HuH-7 (cell line): ENCODE measurements around the gene STK11.

Experiments used
- DNase-seq: peaks from one replicate; pipeline ENCODE4 v3.0.0; 2011; ENCODE audit warnings: low spot score

The STK11 gene

DNA sequence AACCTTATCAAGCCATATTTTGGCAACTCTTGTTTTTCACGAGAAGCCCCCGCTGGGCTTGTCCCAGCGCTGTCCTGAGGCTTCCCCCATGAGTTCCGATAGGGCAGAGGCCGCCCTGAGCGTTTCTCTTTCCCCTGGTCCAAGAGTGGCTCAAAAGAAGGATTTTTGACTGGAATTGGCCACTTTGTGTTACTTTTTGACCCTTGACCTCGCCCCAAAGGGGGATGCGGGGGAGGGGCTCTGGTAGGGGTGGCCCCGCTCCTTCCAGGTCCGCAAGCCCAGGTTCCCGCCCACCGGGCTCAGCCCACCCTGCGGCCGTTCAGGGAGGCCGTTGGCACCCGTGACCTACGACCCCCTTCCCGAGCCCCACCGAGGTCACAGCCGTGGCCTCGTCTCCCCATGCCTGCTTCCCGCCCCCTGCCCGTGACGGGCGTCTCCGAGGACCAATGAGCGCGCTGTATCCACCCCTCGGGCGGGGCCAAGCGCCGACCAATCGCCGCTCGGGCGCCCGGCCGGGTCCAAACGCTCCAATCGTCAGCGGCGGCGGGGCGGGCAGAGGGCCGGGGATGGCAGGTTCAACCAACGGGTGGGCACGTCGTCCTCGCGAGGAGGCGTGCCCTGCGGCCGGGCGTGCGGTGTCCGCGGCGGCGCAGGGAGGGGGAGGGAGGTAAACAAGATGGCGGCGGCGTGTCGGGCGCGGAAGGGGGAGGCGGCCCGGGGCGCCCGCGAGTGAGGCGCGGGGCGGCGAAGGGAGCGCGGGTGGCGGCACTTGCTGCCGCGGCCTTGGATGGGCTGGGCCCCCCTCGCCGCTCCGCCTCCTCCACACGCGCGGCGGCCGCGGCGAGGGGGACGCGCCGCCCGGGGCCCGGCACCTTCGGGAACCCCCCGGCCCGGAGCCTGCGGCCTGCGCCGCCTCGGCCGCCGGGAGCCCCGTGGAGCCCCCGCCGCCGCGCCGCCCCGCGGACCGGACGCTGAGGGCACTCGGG lies at the start of gene STK11:
STK11 (plus strand) TSS at position 665 of the 986 bp plus-strand sequence. CDS start 1,136 bp downstream, outside the sequence.
- peak; percentile 100 for DNase-seq

DNA sequence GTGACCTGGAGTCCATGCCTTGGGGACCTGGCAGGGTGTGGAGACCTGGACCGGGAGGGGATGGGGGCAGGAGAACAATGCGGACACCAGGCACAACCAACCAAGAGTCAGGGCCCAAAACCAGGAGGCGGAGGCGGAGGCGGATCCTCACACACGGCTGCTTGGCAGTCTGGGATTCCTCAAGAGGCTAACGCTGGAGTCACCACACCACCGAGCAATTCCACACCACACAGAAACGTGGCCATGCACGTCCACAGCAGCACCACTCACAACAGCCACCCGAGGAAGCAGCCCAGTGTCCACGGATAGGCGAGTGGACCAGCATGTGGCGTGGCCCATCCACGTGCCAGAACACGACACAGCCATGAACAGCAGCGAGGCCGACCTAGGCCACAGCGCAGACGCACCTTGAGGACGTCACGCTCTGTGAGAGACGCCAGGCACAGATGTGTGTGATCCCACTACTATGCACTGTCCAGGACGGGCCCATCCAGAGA lies 49.2 kb upstream of the STK11 start:
- no peak for DNase-seq

DNA sequence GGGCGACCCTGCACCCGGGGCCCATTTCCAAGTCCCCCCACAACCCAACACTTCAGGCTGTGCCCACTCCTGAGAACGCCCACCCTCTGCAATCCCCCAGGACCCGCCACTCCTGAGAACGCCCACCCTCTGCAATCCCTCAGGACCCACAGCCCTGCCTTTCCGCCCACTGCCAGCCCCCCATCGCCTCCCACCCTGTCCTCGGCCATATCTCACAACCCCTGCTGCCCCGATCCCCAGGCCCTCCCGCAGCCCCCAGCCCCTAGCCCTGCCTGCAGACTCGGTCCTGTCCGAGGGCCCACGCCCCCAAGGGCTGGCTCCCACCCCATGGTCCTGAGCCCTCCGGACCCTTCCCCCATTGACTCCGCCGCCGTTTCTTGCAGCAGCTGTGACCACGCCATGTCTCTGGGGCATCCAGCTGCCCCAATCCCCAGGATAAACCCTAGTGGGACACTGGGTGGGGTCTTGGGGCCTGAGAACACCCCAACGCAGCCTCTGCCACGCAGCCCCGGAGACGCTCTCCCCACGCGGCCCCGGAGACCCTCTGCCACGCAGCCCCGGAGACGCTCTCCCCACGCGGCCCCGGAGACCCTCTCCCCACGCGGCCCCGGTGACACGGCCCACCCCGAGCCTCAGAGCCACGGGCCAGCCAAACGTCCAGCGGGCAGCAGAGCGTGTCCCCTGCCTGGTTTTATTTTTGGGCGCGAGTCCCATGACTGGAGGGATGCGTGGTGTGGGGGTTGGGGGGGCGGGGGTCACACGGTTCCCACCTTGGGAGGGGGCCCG lies 48.6 kb upstream of the STK11 start:
- no peak for DNase-seq

GRCh38 chr19:1157931-1158884 lies 47.4 kb upstream of the STK11 start:
- no peak for DNase-seq

DNA sequence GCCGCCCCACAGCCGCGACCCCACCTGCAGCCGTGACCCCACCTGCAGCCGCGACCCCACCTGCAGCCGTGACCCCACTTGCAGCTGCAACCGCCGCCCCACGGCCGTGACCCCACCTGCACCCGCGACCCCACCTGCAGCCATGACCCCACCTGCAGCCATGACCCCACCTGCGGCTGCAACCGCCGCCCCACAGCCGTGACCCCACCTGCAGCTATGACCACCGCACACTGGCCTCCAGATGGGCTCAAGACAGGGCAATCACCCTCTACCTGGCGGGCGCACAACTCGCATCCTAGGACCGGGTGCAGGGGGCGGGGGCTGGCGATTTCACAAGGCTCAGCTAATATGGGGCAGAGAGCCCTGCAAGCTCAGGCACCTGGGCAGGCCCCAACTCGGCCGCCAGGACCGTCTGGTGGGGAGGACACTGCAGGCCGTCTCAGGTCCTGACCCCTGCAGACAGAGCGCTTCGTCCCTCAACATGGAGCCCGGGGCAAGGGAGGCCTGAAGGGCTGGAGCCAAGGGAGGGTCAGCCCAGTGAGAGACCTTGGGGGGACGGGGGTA lies 46.6 kb upstream of the STK11 start:
- DNase-seq = no peak

- no peak for DNase-seq
Measured at GRCh38 chr19:1159864-1160595, 45.5 kb upstream of the STK11 start.

DNA sequence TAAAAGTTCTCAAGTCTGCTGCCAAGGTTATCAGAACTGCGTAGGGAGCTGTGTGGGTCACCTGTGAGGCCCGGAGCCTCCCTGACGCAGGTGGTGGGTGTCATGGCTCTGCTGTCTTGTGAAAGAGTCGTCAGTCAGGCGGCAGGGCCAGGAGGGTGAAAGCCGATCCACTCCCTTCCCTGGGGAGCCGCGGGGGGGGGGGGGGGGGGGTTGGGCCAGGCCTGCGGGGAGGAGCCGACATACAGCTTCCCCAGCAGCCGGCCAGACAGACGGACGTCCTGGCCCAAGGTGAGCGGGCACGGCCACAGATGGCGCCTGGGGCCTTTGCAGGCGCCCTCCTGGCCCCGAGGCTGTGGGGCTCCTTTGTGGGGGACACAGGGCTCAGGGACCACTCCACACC lies 43.9 kb upstream of the STK11 start:
- no peak for DNase-seq

DNA sequence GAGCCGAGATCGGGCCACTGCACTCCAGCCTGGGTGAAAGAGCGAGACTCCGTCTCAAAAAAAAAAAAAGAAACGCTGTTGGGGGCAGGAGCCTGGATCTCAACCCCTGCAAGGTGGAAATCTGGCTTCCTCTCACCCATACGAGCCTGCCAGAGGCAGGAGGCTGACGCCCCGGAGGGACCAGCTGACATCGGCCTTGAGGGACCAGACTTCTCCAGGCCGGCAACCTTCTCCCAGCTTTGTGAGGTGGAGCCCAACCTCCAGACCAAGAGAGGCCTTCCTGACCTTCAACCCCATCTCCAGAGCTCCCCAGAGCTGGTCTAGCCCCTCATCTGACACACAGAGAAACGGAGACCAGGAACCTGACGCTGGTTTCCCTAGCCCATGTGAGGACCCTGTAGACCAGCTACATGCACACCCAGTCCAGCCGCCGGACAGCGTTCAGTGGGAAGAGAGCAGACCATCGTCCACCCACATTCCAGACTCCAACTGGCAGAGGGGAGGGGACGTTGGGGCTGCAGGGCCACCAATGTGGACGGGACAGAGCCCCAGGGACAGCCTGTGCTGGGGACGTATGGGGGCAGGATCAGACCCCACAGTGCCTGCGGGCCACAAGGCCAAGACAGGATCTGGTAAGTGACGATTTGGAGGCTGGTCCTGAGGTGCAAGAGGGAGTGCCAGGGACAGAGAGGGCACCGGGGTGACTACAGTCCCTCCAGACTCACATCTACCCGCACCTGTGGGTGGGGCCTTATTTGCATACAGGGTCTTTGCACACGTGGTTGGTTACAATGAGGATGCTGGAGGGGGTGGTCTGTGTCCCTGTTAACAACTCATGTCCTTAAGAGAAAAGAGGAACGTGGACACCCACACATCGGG lies 42.9 kb upstream of the STK11 start:
- no peak for DNase-seq

DNA sequence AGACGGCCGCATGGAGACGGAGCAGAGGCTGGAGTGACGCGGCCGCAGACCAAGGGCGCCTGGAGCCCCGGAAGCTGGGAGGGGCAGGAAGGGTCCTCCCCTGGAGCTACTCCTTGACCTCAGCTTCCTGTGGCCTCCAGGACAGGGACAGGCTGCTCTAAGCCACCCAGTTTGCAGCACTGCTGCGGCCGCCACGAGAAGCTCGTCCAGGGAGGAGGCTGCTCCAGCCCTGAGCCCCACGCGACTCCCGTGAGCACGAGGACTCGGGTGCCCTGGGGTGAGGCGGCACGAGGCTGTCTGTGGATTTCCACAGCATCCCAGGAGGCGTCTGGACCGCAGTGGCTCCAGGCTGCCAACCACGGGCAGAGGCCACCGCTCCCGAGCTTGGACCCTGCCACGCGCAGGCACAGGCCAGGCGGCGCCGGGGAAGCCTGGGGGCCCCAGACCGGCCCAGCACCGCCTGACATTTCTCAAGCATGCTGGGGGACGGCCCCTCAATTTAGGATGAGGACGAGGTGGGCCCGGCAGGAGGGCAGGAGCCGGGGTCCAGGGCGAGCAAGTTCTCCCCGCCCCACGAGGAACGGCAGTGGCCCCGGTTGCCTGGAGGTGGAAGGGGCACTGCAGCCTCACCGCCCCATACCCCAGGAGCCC lies 42.2 kb upstream of the STK11 start:
- no peak for DNase-seq

GRCh38 chr19:1163934-1164683 lies 41.5 kb upstream of the STK11 start:
- no peak for DNase-seq

GRCh38 chr19:1164684-1165531 lies 40.7 kb upstream of the STK11 start:
- DNase-seq = no peak

DNA sequence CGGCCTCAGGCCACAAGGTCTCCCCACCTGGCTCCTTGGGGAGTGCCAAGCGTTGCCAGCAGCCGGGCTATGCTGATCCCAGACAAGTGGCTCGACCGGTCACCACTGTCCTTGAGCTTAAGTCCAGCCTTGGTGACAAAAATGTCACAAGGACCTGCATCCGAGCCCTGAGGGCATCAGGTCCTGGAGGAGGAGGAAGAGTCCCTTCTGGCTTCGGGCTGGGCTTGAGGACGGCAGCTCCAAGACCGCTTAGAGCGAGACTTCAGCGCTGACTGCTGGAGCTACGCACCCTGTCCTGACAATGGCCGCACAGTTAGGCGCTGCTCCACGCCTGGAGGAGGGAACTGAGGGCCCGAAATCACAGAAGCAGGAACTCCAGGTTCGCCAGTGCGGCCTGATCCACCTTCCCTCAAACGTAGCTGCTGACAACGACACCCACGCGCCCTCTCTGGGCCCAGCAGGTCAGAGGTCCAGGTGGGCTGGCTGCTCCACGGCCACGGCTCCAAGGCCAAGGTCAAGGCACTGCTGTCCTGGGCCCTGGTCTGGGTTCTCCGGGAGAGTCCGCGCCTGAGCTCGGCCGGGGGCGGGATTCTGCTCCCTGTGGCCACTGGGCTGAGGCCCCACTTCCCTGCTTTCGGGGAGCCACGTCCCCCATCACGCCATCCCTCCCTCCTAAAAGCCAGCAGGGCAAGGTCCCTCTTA lies 38.6 kb upstream of the STK11 start:
- no peak for DNase-seq

DNA sequence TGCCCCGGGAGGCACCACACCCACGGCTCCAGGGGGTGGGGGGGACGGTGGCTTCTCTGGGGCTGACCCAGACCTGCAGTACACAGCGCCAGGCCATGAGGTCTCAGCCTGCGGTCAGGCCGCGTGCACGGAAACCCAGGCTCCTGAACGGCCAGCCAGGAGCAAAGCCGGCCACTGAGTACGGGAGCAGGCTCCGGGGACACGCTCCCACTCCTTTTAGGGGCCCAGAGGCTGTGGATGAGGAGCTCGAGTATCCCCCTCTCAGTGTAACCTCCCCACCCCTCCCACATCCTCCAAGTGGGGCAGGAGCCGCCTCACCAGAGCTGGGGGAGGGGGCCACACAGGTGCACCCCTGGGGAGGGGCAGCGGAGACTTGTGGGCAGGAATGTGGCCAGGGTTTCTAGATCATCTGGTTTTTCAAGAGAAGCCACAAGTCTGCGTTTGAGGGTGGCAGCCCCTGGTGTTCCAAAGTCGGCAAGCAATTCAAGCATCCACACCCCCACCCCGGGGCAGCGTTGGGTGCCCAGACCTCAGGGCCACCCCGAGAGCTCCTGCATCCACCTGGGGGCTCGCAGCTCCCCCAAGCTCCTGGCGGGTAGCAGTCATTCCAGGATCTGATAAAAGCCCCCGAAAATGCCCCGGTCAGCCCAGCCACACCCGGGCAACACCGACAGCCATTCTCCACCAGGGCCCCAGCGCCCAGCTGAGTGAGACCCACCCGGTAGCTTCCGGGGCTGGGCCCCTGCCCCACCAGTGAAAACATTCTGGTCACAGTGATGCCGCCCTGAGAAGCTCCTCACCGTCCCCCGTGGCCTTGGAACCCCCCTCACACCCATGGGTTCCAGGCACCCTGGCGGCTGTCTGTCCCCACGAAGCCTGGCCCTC lies 37.6 kb upstream of the STK11 start:
- no peak for DNase-seq

- DNase-seq = no peak
Measured at GRCh38 chr19:1168572-1169410, 36.8 kb upstream of the STK11 start.

- DNase-seq = no peak
Measured at GRCh38 chr19:1169411-1169791, 36.2 kb upstream of the STK11 start.
